ENCODE data around the gene GRIA3.

GRIA3 gene

GRCh38 chrX:123172869-123173268, 11.2 kb upstream of the GRIA3 start:
- peak; percentile 63 for FAIRE-seq
- no peak for DNase-seq (ENCODE audit: insufficient read length)
- TF ChIP-seq TAF1 (IDR thresholded peaks at IDR 0.05; ENCODE audit: borderline replicate concordance, low read depth, low read length) (no peak), POLR2A (IDR thresholded peaks at IDR 0.05; ENCODE audit: low read depth, low read length) (no peak), POLR2AphosphoS5 (IDR thresholded peaks at IDR 0.05; ENCODE audit: low read depth, low read length) (no peak)

GRCh38 chrX:123173833-123174232, 10.2 kb upstream of the GRIA3 start:
- FAIRE-seq (peak; percentile 50), DNase-seq (ENCODE audit: insufficient read length) (no peak)
- TF ChIP-seq POLR2A (IDR thresholded peaks at IDR 0.05; ENCODE audit: low read depth, low read length): no peak
- no peak for TF ChIP-seq TAF1 (IDR thresholded peaks at IDR 0.05; ENCODE audit: borderline replicate concordance, low read depth, low read length)
- no peak for TF ChIP-seq POLR2AphosphoS5 (IDR thresholded peaks at IDR 0.05; ENCODE audit: low read depth, low read length)

GRCh38 chrX:123175366-123176122, 8.5 kb upstream of the GRIA3 start:
- FAIRE-seq (peak; percentile 73), DNase-seq (ENCODE audit: insufficient read length) (no peak)
- TF ChIP-seq POLR2A (IDR thresholded peaks at IDR 0.05; ENCODE audit: low read depth, low read length) (no peak), TAF1 (IDR thresholded peaks at IDR 0.05; ENCODE audit: borderline replicate concordance, low read depth, low read length) (no peak), POLR2AphosphoS5 (IDR thresholded peaks at IDR 0.05; ENCODE audit: low read depth, low read length) (no peak)

GRCh38 chrX:123181233-123181914, 2.7 kb upstream of the GRIA3 start:
- FAIRE-seq (no peak), DNase-seq (ENCODE audit: insufficient read length) (no peak)
- TF ChIP-seq POLR2AphosphoS5 (IDR thresholded peaks at IDR 0.05; ENCODE audit: low read depth, low read length) (no peak), TAF1 (IDR thresholded peaks at IDR 0.05; ENCODE audit: borderline replicate concordance, low read depth, low read length) (no peak), POLR2A (IDR thresholded peaks at IDR 0.05; ENCODE audit: low read depth, low read length) (no peak)

- DNase-seq (ENCODE audit: insufficient read length) (no peak), FAIRE-seq (peak; percentile 5)
- TF ChIP-seq POLR2A (IDR thresholded peaks at IDR 0.05; ENCODE audit: low read depth, low read length) (no peak), TAF1 (IDR thresholded peaks at IDR 0.05; ENCODE audit: borderline replicate concordance, low read depth, low read length) (no peak), POLR2AphosphoS5 (IDR thresholded peaks at IDR 0.05; ENCODE audit: low read depth, low read length) (no peak)
Measured at GRCh38 chrX:123184866-123185276, 793 bp downstream of the GRIA3 start.

- no peak for DNase-seq (ENCODE audit: insufficient read length)
- TF ChIP-seq TAF1 (IDR thresholded peaks at IDR 0.05; ENCODE audit: borderline replicate concordance, low read depth, low read length) (no peak), POLR2A (IDR thresholded peaks at IDR 0.05; ENCODE audit: low read depth, low read length) (no peak), POLR2AphosphoS5 (IDR thresholded peaks at IDR 0.05; ENCODE audit: low read depth, low read length) (no peak)
- FAIRE-seq: no peak
Measured at GRCh38 chrX:123185721-123186120, 1.6 kb downstream of the GRIA3 start.

- TF ChIP-seq TAF1 (IDR thresholded peaks at IDR 0.05; ENCODE audit: borderline replicate concordance, low read depth, low read length): no peak
- no peak for TF ChIP-seq POLR2A (IDR thresholded peaks at IDR 0.05; ENCODE audit: low read depth, low read length)
- no peak for TF ChIP-seq POLR2AphosphoS5 (IDR thresholded peaks at IDR 0.05; ENCODE audit: low read depth, low read length)
- DNase-seq (ENCODE audit: insufficient read length): no peak
- FAIRE-seq: no peak
Measured at GRCh38 chrX:123186801-123187200, 2.7 kb downstream of the GRIA3 start.

- DNase-seq (ENCODE audit: insufficient read length) (no peak), FAIRE-seq (no peak)
- no peak for TF ChIP-seq TAF1 (IDR thresholded peaks at IDR 0.05; ENCODE audit: borderline replicate concordance, low read depth, low read length)
- no peak for TF ChIP-seq POLR2AphosphoS5 (IDR thresholded peaks at IDR 0.05; ENCODE audit: low read depth, low read length)
- no peak for TF ChIP-seq POLR2A (IDR thresholded peaks at IDR 0.05; ENCODE audit: low read depth, low read length)
Measured at GRCh38 chrX:123188081-123188480, 4.0 kb downstream of the GRIA3 start.

GRCh38 chrX:123189338-123189737, 5.3 kb downstream of the GRIA3 start:
- TF ChIP-seq POLR2A (IDR thresholded peaks at IDR 0.05; ENCODE audit: low read depth, low read length) (no peak), TAF1 (IDR thresholded peaks at IDR 0.05; ENCODE audit: borderline replicate concordance, low read depth, low read length) (no peak), POLR2AphosphoS5 (IDR thresholded peaks at IDR 0.05; ENCODE audit: low read depth, low read length) (no peak)
- DNase-seq (ENCODE audit: insufficient read length) (no peak), FAIRE-seq (no peak)

GRCh38 chrX:123190096-123190495, 6.0 kb downstream of the GRIA3 start:
- FAIRE-seq (no peak), DNase-seq (ENCODE audit: insufficient read length) (no peak)
- TF ChIP-seq POLR2AphosphoS5 (IDR thresholded peaks at IDR 0.05; ENCODE audit: low read depth, low read length) (no peak), POLR2A (IDR thresholded peaks at IDR 0.05; ENCODE audit: low read depth, low read length) (no peak), TAF1 (IDR thresholded peaks at IDR 0.05; ENCODE audit: borderline replicate concordance, low read depth, low read length) (no peak)

- DNase-seq (ENCODE audit: insufficient read length) (no peak), FAIRE-seq (no peak)
- no peak for TF ChIP-seq POLR2AphosphoS5 (IDR thresholded peaks at IDR 0.05; ENCODE audit: low read depth, low read length)
- TF ChIP-seq TAF1 (IDR thresholded peaks at IDR 0.05; ENCODE audit: borderline replicate concordance, low read depth, low read length): no peak
- no peak for TF ChIP-seq POLR2A (IDR thresholded peaks at IDR 0.05; ENCODE audit: low read depth, low read length)
Measured at GRCh38 chrX:123193101-123193500, 9.0 kb downstream of the GRIA3 start.

GRCh38 chrX:123199338-123199737, 15.3 kb downstream of the GRIA3 start:
- FAIRE-seq (no peak), DNase-seq (ENCODE audit: insufficient read length) (no peak)
- no peak for TF ChIP-seq TAF1 (IDR thresholded peaks at IDR 0.05; ENCODE audit: borderline replicate concordance, low read depth, low read length)
- no peak for TF ChIP-seq POLR2A (IDR thresholded peaks at IDR 0.05; ENCODE audit: low read depth, low read length)
- TF ChIP-seq POLR2AphosphoS5 (IDR thresholded peaks at IDR 0.05; ENCODE audit: low read depth, low read length): no peak

Data from GM12892 (cell line).